SU-DHL-6 (cell line): ENCODE data around the gene PPM1M.

ENCODE experiments used
- H2AFZ ChIP-seq: fragments of 200-600 bp; sonication (generic); 2 replicates; pipeline ENCODE4 v1.6.1; 2014; ENCODE audit warnings: low read depth, mild to moderate bottlenecking, moderate library complexity, mixed read lengths, antibody characterized with exemption, low read length; ENCODE audit not compliant: severe bottlenecking
- H3F3A ChIP-seq: fragments of 200-600 bp; shearing (Covaris generic); 2 replicates; pipeline ENCODE4 v1.6.0; 2016; ENCODE audit warnings: antibody characterized with exemption, mild to moderate bottlenecking; ENCODE audit not compliant: insufficient read depth
- H3K27ac ChIP-seq: fragments of 200-600 bp; sonication (generic); 2 replicates; pipeline ENCODE4 v1.5.1; 2016; ENCODE audit warnings: low read depth, mild to moderate bottlenecking, low read length, moderate library complexity, mixed read lengths
- H3K27me3 ChIP-seq: fragments of 200-600 bp; sonication (generic), shearing (Covaris generic); 2 replicates; pipeline ENCODE4 v1.6.0; 2014; ENCODE audit warnings: mild to moderate bottlenecking, low read length
- H3K36me3 ChIP-seq: fragments of 200-600 bp; sonication (generic); 2 replicates; pipeline ENCODE4 v1.6.1; 2014; ENCODE audit warnings: mild to moderate bottlenecking, low read length, mixed read lengths
- H3K4me2 ChIP-seq: fragments of 300-600, 200-600 bp; shearing (Covaris generic), sonication (generic); 2 replicates; pipeline ENCODE4 v1.6.0; 2014; ENCODE audit warnings: low read length, low read depth, mild to moderate bottlenecking; ENCODE audit not compliant: poor library complexity, severe bottlenecking
- H3K4me3 ChIP-seq: fragments of 200-600 bp; sonication (generic); 2 replicates; pipeline ENCODE4 v1.5.1; 2014; ENCODE audit warnings: antibody characterized with exemption, low read length, mild to moderate bottlenecking, mixed read lengths; ENCODE audit not compliant: insufficient read depth, poor library complexity, severe bottlenecking
- H3K79me2 ChIP-seq: fragments of 200-600 bp; sonication (generic); 2 replicates; pipeline ENCODE4 v1.6.1; 2014; ENCODE audit warnings: mild to moderate bottlenecking, low read length, moderate library complexity; ENCODE audit not compliant: insufficient read depth
- H3K9ac ChIP-seq: fragments of 200-600 bp; sonication (generic); 2 replicates; pipeline ENCODE4 v1.7.0; 2014; ENCODE audit warnings: mild to moderate bottlenecking, low read length
- H3K9me2 ChIP-seq: fragments of 200-600 bp; sonication (generic); replicated peaks from 2 replicates; pipeline ENCODE4 v1.6.1; 2014; ENCODE audit warnings: low read length; ENCODE audit not compliant: insufficient read depth
- H3K9me3 ChIP-seq: fragments of 200-600 bp; sonication (generic); 2 replicates; pipeline ENCODE4 v1.6.1; 2014; ENCODE audit warnings: low read length, mixed read lengths; ENCODE audit not compliant: insufficient read depth
- H4K20me1 ChIP-seq: fragments of 200-600 bp; sonication (generic); 2 replicates; pipeline ENCODE4 v1.6.1; 2014; ENCODE audit warnings: low read depth, mild to moderate bottlenecking, antibody characterized with exemption, low read length, moderate library complexity, mixed read lengths
- EZH2phosphoT487 ChIP-seq: fragments of 200-600 bp; sonication (generic), shearing (Covaris generic); conservative IDR thresholded peaks from 2 replicates; pipeline ENCODE4 v1.6.1; 2018; ENCODE audit warnings: mild to moderate bottlenecking, antibody characterized with exemption, low read length, moderate library complexity, mixed read lengths
- TF ChIP-seq, protein P1 (sequence below): fragments of 200-600 bp; sonication (generic); IDR thresholded peaks from one replicate; pipeline ENCODE4 v1.5.1; 2017; ENCODE audit warnings: antibody characterized with exemption, mild to moderate bottlenecking, low read length, moderate library complexity; ENCODE audit not compliant: insufficient read depth, poor library complexity, severe bottlenecking

PPM1M gene

DNA sequence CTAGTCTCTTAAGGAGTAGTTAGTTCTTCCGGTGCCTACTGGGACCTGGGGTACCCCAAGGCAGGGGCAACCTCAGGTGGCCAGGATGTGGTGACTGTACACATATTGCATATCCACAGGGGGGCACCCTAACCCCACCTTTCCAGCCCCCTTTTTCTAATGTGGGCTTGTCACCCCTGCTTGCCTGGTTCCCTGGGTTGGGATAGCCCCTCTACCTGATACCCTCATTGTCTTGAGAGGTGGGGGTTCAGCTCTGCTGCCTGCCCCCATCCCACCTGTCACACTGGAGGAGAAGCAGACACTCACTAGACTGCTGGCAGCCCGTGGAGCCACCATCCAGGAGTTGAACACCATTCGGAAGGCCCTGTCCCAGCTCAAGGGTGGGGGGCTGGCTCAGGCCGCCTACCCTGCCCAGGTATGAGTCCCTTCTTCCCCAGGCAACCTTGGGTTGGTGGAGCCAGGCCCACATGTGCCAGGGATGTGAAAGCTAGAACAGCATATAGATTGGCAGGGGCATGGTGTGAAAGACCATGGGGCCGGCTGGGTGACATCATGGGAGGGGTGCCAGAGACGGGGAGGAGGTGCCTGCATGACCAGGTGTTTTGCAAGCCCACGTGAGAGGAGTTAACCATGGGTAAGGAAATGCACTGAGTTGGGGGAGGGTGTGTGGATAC lies 46.1 kb downstream of the PPM1M start:
- Histone ChIP-seq H3K4me3 (no peak overlapping the region), H3K36me3 (no peaks in the 10 kb centered on the region), H4K20me1 (no peaks in the 10 kb centered on the region), H3K27ac (no peak overlapping the region), H3K9ac (no peak overlapping the region), H3K9me2 (no peaks in the 10 kb centered on the region), H2AFZ (no peak overlapping the region), H3K27me3 (no peaks in the 10 kb centered on the region), H3K4me2 (no peak overlapping the region), H3K79me2 (peaks cover 4% of the 10 kb centered on the region; the same call in 1 of the 2 replicates), H3K9me3 (no peaks in the 10 kb centered on the region), H3F3A (0 out of 2 replicates have a peak, but pooled peaks cover 3% of the 10 kb centered on the region)
- TF ChIP-seq EZH2phosphoT487: no peak
- TF ChIP-seq, protein P1, sequence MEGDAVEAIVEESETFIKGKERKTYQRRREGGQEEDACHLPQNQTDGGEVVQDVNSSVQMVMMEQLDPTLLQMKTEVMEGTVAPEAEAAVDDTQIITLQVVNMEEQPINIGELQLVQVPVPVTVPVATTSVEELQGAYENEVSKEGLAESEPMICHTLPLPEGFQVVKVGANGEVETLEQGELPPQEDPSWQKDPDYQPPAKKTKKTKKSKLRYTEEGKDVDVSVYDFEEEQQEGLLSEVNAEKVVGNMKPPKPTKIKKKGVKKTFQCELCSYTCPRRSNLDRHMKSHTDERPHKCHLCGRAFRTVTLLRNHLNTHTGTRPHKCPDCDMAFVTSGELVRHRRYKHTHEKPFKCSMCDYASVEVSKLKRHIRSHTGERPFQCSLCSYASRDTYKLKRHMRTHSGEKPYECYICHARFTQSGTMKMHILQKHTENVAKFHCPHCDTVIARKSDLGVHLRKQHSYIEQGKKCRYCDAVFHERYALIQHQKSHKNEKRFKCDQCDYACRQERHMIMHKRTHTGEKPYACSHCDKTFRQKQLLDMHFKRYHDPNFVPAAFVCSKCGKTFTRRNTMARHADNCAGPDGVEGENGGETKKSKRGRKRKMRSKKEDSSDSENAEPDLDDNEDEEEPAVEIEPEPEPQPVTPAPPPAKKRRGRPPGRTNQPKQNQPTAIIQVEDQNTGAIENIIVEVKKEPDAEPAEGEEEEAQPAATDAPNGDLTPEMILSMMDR: peak; percentile 44

DNA sequence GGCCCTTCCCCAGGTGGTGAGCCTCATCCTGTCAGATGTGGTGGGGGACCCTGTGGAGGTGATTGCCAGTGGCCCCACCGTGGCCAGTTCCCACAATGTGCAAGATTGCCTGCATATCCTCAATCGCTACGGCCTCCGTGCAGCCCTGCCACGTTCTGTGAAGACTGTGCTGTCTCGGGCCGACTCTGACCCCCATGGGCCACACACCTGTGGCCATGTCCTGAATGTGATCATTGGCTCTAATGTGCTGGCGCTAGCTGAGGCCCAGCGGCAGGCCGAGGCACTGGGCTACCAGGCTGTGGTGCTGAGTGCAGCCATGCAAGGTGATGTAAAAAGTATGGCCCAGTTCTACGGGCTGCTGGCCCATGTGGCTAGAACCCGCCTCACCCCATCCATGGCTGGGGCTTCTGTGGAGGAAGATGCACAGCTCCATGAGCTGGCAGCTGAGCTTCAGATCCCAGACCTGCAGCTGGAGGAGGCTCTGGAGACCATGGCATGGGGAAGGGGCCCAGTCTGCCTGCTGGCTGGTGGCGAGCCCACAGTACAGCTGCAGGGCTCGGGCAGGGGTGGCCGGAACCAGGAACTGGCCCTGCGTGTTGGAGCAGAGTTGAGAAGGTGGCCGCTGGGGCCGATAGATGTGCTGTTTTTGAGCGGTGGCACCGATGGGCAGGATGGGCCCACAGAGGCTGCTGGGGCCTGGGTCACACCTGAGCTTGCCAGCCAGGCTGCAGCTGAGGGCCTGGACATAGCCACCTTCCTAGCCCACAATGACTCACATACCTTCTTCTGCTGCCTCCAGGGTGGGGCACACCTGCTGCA lies 46.9 kb downstream of the PPM1M start:
- no peaks in the 10 kb centered on the region for H4K20me1 ChIP-seq
- H3K9me2 ChIP-seq: no peaks in the 10 kb centered on the region

DNA sequence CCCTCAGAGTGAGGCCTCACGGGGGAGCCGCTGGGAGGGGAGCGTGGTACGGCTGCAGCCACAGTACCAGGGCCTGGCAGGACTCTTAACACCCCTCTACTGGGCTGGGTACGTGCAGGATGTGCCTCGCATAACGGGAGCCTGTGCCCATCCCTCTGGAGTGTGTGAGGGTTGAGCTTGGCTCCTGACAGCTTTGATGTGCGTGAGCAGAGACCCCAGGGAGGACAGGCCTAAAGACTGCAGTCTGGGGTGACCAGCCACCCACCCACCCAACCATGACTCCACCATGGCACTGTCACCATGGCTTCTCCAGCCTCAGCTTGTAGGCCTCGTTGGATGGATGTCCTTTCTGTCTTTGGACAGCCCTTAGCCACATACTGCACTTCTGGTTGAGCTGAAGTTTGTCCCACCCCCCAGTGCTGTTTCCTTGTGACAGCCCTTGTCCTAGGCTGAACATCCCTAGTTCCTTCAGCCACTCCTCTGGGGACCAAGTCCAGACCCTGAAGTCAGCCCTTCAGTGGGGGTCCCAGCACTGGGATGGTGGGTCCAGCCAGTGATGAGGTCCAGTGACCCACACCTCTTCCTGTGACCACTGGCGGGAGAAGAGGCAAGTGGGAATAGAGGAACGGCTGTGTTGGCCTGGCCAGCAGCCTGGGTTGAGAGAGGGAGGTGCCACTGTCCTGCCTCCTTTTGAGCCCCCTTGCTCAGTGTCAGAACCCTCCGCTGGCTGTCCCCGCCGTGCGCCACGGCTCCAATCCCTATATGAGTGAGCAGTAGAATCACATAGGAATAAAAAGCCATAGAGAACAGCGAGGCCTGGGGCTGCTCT lies 48.1 kb downstream of the PPM1M start:
- H3K36me3 ChIP-seq: no peaks in the 10 kb centered on the region
- no peak for TF ChIP-seq EZH2phosphoT487
- TF ChIP-seq, protein P1: no peak
- H3K9me3 ChIP-seq: no peaks in the 10 kb centered on the region
- no peak overlapping the region for H3K27ac ChIP-seq
- H3K4me2 ChIP-seq: no peak overlapping the region
- H3K79me2 ChIP-seq: no peaks in the 10 kb centered on the region
- no peak overlapping the region for H3K4me3 ChIP-seq
- no peaks in the 10 kb centered on the region for H3K9me2 ChIP-seq
- H3K9ac ChIP-seq: no peak overlapping the region
- H4K20me1 ChIP-seq: no peaks in the 10 kb centered on the region
- H2AFZ ChIP-seq: no peak overlapping the region
- no peaks in the 10 kb centered on the region for H3F3A ChIP-seq
- H3K27me3 ChIP-seq: no peaks in the 10 kb centered on the region

More for the DNA sequence above, 46.9 kb downstream of the PPM1M start:
- no peaks in the 10 kb centered on the region for H3K79me2 ChIP-seq
- no peak overlapping the region for H3K4me2 ChIP-seq
- H3K27ac ChIP-seq: no peak overlapping the region
- no peaks in the 10 kb centered on the region for H3K36me3 ChIP-seq
- no peak overlapping the region for H3K9ac ChIP-seq
- no peaks in the 10 kb centered on the region for H3F3A ChIP-seq
- no peak overlapping the region for H3K4me3 ChIP-seq
- no peaks in the 10 kb centered on the region for H3K9me3 ChIP-seq
- H3K27me3 ChIP-seq: no peaks in the 10 kb centered on the region
- no peak overlapping the region for H2AFZ ChIP-seq
- TF ChIP-seq, protein P1: no peak
- no peak for TF ChIP-seq EZH2phosphoT487
